Naive thymus-derived CD4-positive, alpha-beta T cell (primary cell): ENCODE measurements around the gene EPO. TPM values are rescaled to one million over a fixed set of nuclear protein-coding genes. Genes with fewer than 3 reads are reported as not detected.
A peak's percentile ranks its signal among the peaks of the same experiment; 100 is the strongest.

Experiments used
- ATAC-seq: fragments of 150-1000 bp; cut with Tn5 transposase; 2 replicates; pipeline ENCODE4 v1.10.0; 2021; ENCODE audit warnings: mild to moderate bottlenecking, moderate library complexity
- CTCF ChIA-PET: fragments of 350-600 bp; sonication (Branson Sonifier 250); formaldehyde crosslinking; loops from one replicate; lab custom pipeline; 2021; ENCODE audit warnings: antibody characterized with exemption; lab: Charles Lee
- POLR2A ChIA-PET: fragments of 350-600 bp; sonication (Branson Sonifier 250); formaldehyde crosslinking; loops from one replicate; lab custom pipeline; 2021; ENCODE audit warnings: antibody characterized with exemption, inconsistent platforms; lab: Charles Lee
- DNase-seq, 9 donors: peaks; one replicate each; pipeline versions ENCODE4 v3.0.0 to v3.0.0-alpha.2; 2020 to 2022; ENCODE audit warnings: mixed read lengths in 1 of 9
- H3K27ac ChIP-seq: one replicate; pipeline ENCODE4 v1.7.0; 2013; ENCODE audit warnings: mild to moderate bottlenecking, low read depth, low read length, moderate library complexity
- H3K27me3 ChIP-seq, 2 donors: one replicate each; pipeline ENCODE4 v1.7.0; 2013; ENCODE audit warnings: low read length in 2 of 2, mild to moderate bottlenecking in 2 of 2, moderate library complexity in 2 of 2; ENCODE audit not compliant: control insufficient read depth in 2 of 2, insufficient read depth in 2 of 2
- H3K36me3 ChIP-seq, 3 experiments: 1 replicate in 2 of 3; 2 replicates in 1 of 3; pipeline ENCODE4 v1.7.0; 2013; ENCODE audit warnings: low read length in 3 of 3, mild to moderate bottlenecking in 3 of 3, moderate library complexity in 1 of 3; ENCODE audit not compliant: insufficient read depth in 3 of 3, control insufficient read depth in 2 of 3
- H3K4me1 ChIP-seq, 2 donors: one replicate each; pipeline ENCODE4 v1.7.0; 2013; ENCODE audit warnings: low read length in 2 of 2, mild to moderate bottlenecking in 2 of 2, moderate library complexity in 1 of 2; ENCODE audit not compliant: control insufficient read depth in 2 of 2, insufficient read depth in 2 of 2
- H3K4me3 ChIP-seq: 2 replicates; pipeline ENCODE4 v1.7.0; 2013; ENCODE audit warnings: mild to moderate bottlenecking, low read length
- H3K9me3 ChIP-seq, 3 experiments: 1 replicate in 2 of 3; 2 replicates in 1 of 3; pipeline ENCODE4 v1.7.0; 2013; ENCODE audit warnings: low read length in 3 of 3; ENCODE audit not compliant: control insufficient read depth in 2 of 3
- H3K27ac Mint-ChIP-seq, 9 donors: one replicate each; pipeline ENCODE4 v1.8.0; 2020 to 2022; ENCODE audit warnings: mixed read lengths in 9 of 9, mild to moderate bottlenecking in 8 of 9, moderate library complexity in 5 of 9, inconsistent platforms in 2 of 9
- H3K27me3 Mint-ChIP-seq, 5 donors: one replicate each; pipeline ENCODE4 v1.8.0; 2021 to 2022; ENCODE audit warnings: mixed read lengths in 5 of 5, mild to moderate bottlenecking in 1 of 5
- H3K36me3 Mint-ChIP-seq, 5 donors: one replicate each; pipeline ENCODE4 v1.8.0; 2020 to 2022; ENCODE audit warnings: mixed read lengths in 5 of 5, mild to moderate bottlenecking in 3 of 5, inconsistent platforms in 1 of 5
- H3K4me1 Mint-ChIP-seq, 7 donors: one replicate each; pipeline ENCODE4 v1.8.0; 2020 to 2022; ENCODE audit warnings: mixed read lengths in 7 of 7, mild to moderate bottlenecking in 3 of 7, inconsistent platforms in 1 of 7
- H3K4me3 Mint-ChIP-seq, 10 donors: one replicate each; pipeline ENCODE4 v1.8.0; 2020 to 2022; ENCODE audit warnings: mild to moderate bottlenecking in 10 of 10, mixed read lengths in 10 of 10, moderate library complexity in 6 of 10, inconsistent platforms in 2 of 10
- H3K9me3 Mint-ChIP-seq, 11 donors: one replicate each; pipeline ENCODE4 v1.8.0; 2020 to 2022; ENCODE audit warnings: mixed read lengths in 11 of 11, mild to moderate bottlenecking in 4 of 11, inconsistent platforms in 1 of 11, moderate library complexity in 1 of 11
- intact Hi-C, 2 donors: fragments of 100-400 bp; cut with micrococcal nuclease; formaldehyde crosslinking; loops; one replicate each; pipeline ENCODE4 v1.15.1; 2023
- polyA plus RNA-seq, 2 donors: library from polyadenylated mRNA; unstranded; fragments of 300-500 nt; fragmentation: Illumina TruSeq; gene quantifications; one replicate each; pipeline ENCODE4 v1.2.3, GENCODE V29; 2021
- total RNA-seq, 6 experiments: library from RNA in 5 of 6; stranded (reverse) in 5 of 6; gene quantifications; 1 replicate in 5 of 6; 2 replicates in 1 of 6; pipeline ENCODE4 v1.2.3 and lab custom pipeline; 2021 to 2026

The EPO gene
- total and polyA plus RNA-seq, 7 experiments from 2014 or later: not detected

DNA sequence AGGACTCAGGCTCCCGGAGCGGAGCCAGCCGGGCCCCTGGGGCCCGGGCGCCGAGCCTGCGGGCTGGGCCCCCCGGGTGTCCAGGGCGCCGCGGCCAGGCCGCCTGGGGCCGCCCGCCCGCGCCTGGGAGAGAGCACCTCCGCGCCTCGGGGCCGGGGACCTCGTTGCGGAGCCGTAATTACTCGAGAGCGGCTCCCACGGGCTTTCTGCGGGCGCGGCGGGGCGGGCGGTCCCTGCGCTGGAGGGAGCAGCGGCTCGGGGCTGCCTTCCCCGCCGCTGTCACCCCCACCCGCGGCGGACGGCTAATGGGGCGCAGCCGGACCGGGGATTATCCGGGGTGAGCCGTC is 45.2 kb upstream of the EPO start:
- H3K4me3 ChIP-seq: peak overlapping the region; percentile 82
- Mint-ChIP-seq H3K9me3 (peaks cover 0 to 4% (median 0%) of the 10 kb centered on the region in 11 donors), H3K27ac (peak overlapping the region in 6 of 9 donors; percentile 89 to 97 (median 94)), H3K36me3 (peaks cover 0 to 11% (median 0%) of the 10 kb centered on the region in 5 donors), H3K4me3 (peak overlapping the region; percentile 89 to 99 (median 96)), H3K27me3 (peaks cover 0 to 10% (median 0%) of the 10 kb centered on the region in 5 donors), H3K4me1 (peaks cover 12 to 32% (median 24%) of the 10 kb centered on the region in 7 donors)
- no peak for ATAC-seq
- ChIA-PET POLR2A (interaction anchor here (0.6 to 3.8 kb wide), 16 partner anchors 8 to 537 kb away, joined by 3 to 37 read pairs (median 4); partner anchors contain the start of genes FBXO24, GIGYF1, LRCH4 and MEPCE), CTCF (interaction anchor here (1.0 to 1.5 kb wide), 4 partner anchors 17 to 111 kb away, joined by 3 to 4 read pairs (median 3); no protein-coding TSS in a partner anchor)
- peaks cover 0 to 43% (median 5%) of the 10 kb centered on the region in 3 experiments for H3K36me3 ChIP-seq
- H3K27me3 ChIP-seq: no peaks in the 10 kb centered on the region
- intact Hi-C loops: loop anchor here (1.0 to 10.0 kb wide), 10 partner anchors 16 to 573 kb away; partner anchors contain the start of genes TSC22D4 (in 2 of the 2), AGFG2 (in 1 of the 2), AP4M1 (in 1 of the 2) and FIS1 (in 1 of the 2)
- no peaks in the 10 kb centered on the region for H3K9me3 ChIP-seq
- H3K4me1 ChIP-seq: peaks cover 0 to under 1% of the 10 kb centered on the region in 2 donors
- H3K27ac ChIP-seq: peak overlapping the region; percentile 98
- DNase-seq: peak in 3 of 9 donors; percentile 26 to 52 (median 47)

DNA sequence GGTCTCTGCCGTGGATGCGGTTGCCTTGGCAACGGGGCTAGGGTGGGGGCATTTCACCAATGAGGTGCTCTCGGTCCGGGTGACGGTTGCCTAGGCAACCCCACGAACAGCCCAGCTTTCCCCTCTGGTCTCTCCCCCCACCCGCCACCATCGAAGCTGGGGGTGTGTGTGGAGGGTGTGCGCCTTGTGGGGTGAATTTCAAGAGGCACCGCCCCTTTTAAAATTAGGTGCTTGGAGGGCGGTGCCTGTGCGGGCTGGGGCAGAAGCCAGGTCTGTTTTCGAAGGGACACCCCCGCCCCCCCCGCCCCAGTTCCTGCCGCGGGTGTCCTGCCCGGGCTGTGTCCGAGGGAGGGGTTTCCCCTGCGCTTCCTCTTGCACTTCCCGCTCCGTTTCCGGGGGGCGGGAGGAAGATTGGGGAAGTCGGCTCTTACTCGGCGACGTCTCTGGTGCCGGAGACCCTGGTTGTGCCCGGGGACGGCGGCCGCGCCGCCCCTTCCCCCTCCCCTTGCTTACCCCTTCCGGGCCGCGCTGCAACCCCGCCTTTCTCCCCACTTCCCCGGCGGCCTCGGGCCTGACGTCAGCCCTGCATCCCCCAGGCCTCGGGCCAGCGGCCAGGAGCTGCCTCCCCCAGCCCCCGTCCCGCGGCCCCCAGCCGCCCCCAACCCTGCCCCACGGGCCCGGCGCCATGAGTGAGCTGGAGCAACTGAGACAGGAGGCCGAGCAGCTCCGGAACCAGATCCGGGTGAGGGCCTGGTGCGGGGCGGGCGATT is 44.5 kb upstream of the EPO start:
- intact Hi-C loops: loop anchor here (1.0 to 10.0 kb wide), 10 partner anchors 16 to 573 kb away; partner anchors contain the start of genes TSC22D4 (in 2 of the 2), AGFG2 (in 1 of the 2), AP4M1 (in 1 of the 2) and FIS1 (in 1 of the 2)
- H3K4me1 ChIP-seq: peaks cover 0 to 7% of the 10 kb centered on the region in 2 donors
- peak; percentile 76 to 99 (median 86) for DNase-seq
- H3K27me3 Mint-ChIP-seq: peaks cover 0 to 10% (median 0%) of the 10 kb centered on the region in 5 donors
- peak overlapping the region; percentile 60 for H3K4me3 ChIP-seq
- CTCF ChIA-PET: no interaction called here
- peak; percentile 71 for ATAC-seq
- H3K4me1 Mint-ChIP-seq: peaks cover 15 to 38% (median 31%) of the 10 kb centered on the region in 7 donors
- POLR2A ChIA-PET: interaction anchor here (0.6 to 3.8 kb wide), 18 partner anchors 13 to 594 kb away, joined by 3 to 32 read pairs (median 4); partner anchors contain the start of genes CNPY4, FBXO24, GIGYF1 and LRCH4
- peaks cover 0 to 14% (median 0%) of the 10 kb centered on the region in 5 donors for H3K36me3 Mint-ChIP-seq
- peak overlapping the region; percentile 98 for H3K27ac ChIP-seq
- peak overlapping the region; percentile 81 to 98 (median 90) for H3K4me3 Mint-ChIP-seq
- peaks cover 0 to 50% (median 5%) of the 10 kb centered on the region in 3 experiments for H3K36me3 ChIP-seq
- H3K9me3 Mint-ChIP-seq: peaks cover 0 to 4% (median 0%) of the 10 kb centered on the region in 11 donors
- H3K9me3 ChIP-seq: no peaks in the 10 kb centered on the region
- no peaks in the 10 kb centered on the region for H3K27me3 ChIP-seq
- H3K27ac Mint-ChIP-seq: peak overlapping the region; percentile 86 to 94 (median 89)

DNA sequence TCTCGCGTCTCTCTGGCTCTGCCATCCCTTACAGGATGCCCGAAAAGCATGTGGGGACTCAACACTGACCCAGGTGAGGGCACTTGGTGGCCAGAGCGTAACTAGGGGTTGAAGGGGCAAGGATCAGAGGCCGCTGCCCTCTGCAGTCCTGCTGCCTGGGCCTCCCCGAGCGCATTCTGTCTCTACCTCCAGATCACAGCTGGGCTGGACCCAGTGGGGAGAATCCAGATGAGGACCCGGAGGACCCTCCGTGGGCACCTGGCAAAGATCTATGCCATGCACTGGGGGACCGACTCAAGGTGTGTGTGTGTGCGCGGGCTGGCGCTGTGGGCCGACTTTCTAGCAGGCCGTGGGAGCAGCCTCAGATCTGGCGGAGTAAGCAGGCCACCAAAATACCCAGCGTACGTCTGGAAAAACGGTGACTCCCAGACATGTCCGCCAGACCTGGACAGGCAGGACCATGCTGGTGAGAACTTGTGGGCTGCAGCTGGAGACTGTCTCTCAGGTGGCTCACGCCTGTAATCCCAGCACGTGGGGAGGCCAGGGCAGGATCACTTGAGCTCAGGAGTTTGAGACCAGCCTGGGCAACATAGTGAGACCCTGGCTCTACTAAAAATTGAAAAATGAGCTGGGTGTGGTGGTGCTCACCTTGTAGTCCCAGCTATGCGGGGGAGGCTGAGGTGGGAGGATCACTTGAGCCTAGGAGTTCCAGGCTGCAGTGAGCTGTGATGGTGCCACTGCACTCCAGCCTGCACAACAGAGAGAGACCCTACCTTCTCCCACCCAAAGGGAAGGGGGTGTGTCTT is 43.6 kb upstream of the EPO start:
- ATAC-seq (no peak), DNase-seq (no peak)
- Mint-ChIP-seq H3K36me3 (peaks cover 0 to 14% (median 0%) of the 10 kb centered on the region in 5 donors), H3K4me1 (peaks cover 18 to 46% (median 33%) of the 10 kb centered on the region in 7 donors), H3K9me3 (peaks cover 0 to 4% (median 0%) of the 10 kb centered on the region in 11 donors), H3K4me3 (peak overlapping the region; percentile 65 to 98 (median 83)), H3K27me3 (peaks cover 0 to 3% (median 0%) of the 10 kb centered on the region in 5 donors), H3K27ac (peak overlapping the region; percentile 85 to 94 (median 87))
- Histone ChIP-seq H3K9me3 (no peaks in the 10 kb centered on the region), H3K27me3 (no peaks in the 10 kb centered on the region), H3K36me3 (peaks cover 0 to 57% (median 5%) of the 10 kb centered on the region in 3 experiments), H3K4me3 (peak overlapping the region; percentile 60), H3K4me1 (peaks cover 0 to 17% of the 10 kb centered on the region in 2 donors), H3K27ac (peak overlapping the region; percentile 98)
- POLR2A ChIA-PET: interaction anchor here (0.8 to 3.8 kb wide), 14 partner anchors 12 to 557 kb away, joined by 3 to 32 read pairs (median 6); partner anchors contain the start of genes CNPY4, FBXO24, GIGYF1 and LRCH4
- CTCF ChIA-PET: interaction anchor here (1.0 to 5.8 kb wide), 2 partner anchors 15 to 92 kb away, joined by 3 to 33 read pairs; no protein-coding TSS in a partner anchor
- intact Hi-C loops: loop anchor here in 1 of 2 donors (5.0 to 10.0 kb wide), 2 partner anchors 568 to 574 kb away; partner anchors contain the start of genes AP4M1, FIS1 and MCM7

DNA sequence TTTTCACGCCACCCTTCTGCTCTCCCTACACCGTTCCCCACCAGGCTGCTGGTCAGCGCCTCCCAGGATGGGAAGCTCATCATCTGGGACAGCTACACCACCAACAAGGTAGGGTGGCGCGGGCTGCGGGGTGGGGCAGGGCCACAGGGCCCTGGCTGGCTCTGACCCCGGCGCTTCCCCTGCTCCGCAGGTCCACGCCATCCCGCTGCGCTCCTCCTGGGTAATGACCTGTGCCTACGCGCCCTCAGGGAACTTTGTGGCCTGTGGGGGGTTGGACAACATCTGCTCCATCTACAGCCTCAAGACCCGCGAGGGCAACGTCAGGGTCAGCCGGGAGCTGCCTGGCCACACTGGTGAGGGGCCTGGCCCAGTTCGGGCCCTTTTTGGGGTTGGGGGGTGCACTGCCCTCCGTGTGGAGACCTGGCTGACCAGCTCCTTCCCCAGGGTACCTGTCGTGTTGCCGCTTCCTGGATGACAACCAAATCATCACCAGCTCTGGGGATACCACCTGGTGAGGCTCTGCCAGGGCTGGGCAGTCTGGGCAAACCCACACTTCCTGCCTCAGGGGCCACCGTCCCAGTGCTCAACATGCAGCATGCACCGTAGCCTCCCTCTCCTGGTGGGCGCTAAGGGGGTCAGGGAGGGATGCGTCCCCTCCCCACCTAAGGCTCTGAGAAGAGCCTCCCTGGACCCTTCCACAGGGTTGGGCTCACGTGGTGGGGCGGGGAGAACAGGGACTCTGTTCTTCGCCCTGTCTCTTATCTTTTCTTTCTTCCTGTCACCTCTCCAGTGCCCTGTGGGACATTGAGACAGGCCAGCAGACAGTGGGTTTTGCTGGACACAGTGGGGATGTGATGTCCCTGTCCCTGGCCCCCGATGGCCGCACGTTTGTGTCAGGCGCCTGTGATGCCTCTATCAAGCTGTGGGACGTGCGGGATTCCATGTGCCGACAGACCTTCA is 42.7 kb upstream of the EPO start:
- ChIA-PET POLR2A (interaction anchor here (1.2 to 3.8 kb wide), 10 partner anchors 11 to 248 kb away, joined by 3 to 32 read pairs (median 12); partner anchors contain the start of genes FBXO24, GIGYF1, LRCH4 and MOSPD3), CTCF (interaction anchor here (1.0 to 5.8 kb wide), 2 partner anchors 14 to 93 kb away, joined by 3 to 33 read pairs; no protein-coding TSS in a partner anchor)
- Histone ChIP-seq H3K4me3 (no peak overlapping the region), H3K9me3 (no peaks in the 10 kb centered on the region), H3K36me3 (peaks cover 0 to 66% (median 8%) of the 10 kb centered on the region in 3 experiments), H3K4me1 (peaks cover 0 to 22% of the 10 kb centered on the region in 2 donors), H3K27ac (peak overlapping the region; percentile 98), H3K27me3 (no peaks in the 10 kb centered on the region)
- H3K4me1 Mint-ChIP-seq: peaks cover 21 to 50% (median 32%) of the 10 kb centered on the region in 7 donors
- H3K36me3 Mint-ChIP-seq: peaks cover 0 to 14% (median 0%) of the 10 kb centered on the region in 5 donors
- H3K27ac Mint-ChIP-seq: peak overlapping the region; percentile 58 to 86 (median 78)
- no peaks in the 10 kb centered on the region for H3K27me3 Mint-ChIP-seq
- peak overlapping the region in 9 of 10 donors; percentile 20 to 87 (median 74) for H3K4me3 Mint-ChIP-seq
- intact Hi-C loops: loop anchor here in 1 of 2 donors (5.0 to 10.0 kb wide), 2 partner anchors 567 to 575 kb away; partner anchors contain the start of genes AP4M1, FIS1 and MCM7
- ATAC-seq (no peak), DNase-seq (no peak)
- H3K9me3 Mint-ChIP-seq: peaks cover 0 to 4% (median 0%) of the 10 kb centered on the region in 11 donors
